ENCODE results near the gene PREB. TPM values are rescaled to one million over a fixed set of nuclear protein-coding genes. Genes with fewer than 3 reads are reported as not detected.

PREB gene
- total RNA-seq, 1 donor from 2014 or later: 82.6 TPM

DNA sequence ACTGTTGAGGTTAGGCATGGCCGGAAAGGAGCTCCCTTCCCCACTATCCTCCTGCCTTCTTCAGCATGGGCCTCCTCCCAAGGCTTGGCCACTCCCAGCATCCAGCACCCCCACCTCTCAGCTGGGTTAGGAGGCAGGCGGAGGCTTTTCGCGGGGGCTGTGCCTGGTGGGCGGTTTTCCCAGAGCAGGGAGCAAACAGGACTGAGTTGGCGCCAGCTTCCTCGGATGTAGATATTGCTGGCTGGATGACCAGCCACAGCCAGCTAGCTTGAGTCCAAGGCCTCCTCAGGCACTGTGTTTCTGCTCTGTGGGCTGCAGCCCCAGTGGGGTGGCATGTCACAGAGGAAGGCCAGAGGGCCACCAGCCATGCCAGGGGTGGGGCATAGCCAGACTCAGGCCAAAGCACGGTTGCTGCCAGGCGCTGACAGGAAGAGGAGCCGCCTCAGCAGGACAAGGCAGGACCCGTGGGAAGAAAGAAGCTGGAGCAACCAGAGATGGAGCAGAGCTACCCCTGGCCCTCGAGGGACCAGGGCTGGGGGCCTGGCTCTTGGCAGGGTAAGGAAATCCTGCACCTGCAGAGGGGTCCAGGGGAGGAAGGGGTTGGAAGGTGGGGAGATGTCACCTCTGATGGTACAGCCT is 14.5 kb upstream of the PREB start, which contains the start of gene TCF23:
Gene TCF23, plus strand, starts transcription at position 204 of the 639 bp plus-strand sequence. Its CDS starts 130 bp downstream, at position 334.
- no peak for DNase-seq (ENCODE audit: low spot score)
- H3K27me3 Mint-ChIP-seq (ENCODE audit: low read depth): peaks cover 11% of the 10 kb centered on the region
- H3K4me3 Mint-ChIP-seq (ENCODE audit: low read depth): no peak within 1 kb of the TSS
- H3K4me1 Mint-ChIP-seq (ENCODE audit: low read depth): peaks cover 6% of the 10 kb centered on the region
- no peaks in the 10 kb centered on the region for H3K9me3 Mint-ChIP-seq
- no peak within 1 kb of the TSS for H3K27ac Mint-ChIP-seq
- H3K36me3 Mint-ChIP-seq (ENCODE audit: low read depth): no peaks in the 10 kb centered on the region
- intact Hi-C loops (cut with micrococcal nuclease): no loop called here

DNA sequence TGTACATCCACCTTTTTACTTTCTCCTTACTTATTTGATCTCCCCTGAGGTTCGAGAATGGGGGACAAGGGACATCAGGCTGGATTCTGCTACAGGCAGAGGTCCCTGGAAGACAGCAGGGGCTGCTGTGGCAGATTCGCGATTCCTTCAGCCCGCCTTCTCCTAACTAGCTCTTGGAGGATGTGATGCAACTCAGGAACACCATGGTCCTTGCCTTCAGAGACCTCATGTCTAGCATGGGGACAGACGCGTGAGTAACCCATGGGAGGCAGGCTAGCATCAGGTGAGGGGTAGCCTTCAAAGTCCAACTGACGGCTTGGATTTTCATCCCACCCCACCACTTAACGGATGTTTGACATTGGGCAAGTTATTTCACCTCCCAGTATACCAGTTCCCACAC is 13.5 kb upstream of the PREB start:
- Mint-ChIP-seq H3K4me3 (ENCODE audit: low read depth) (no peak overlapping the region), H3K27me3 (ENCODE audit: low read depth) (peaks cover 17% of the 10 kb centered on the region)
- intact Hi-C loops (cut with micrococcal nuclease): no loop called here

GRCh38 chr2:27145682-27146081 is 11.2 kb upstream of the PREB start:
- Mint-ChIP-seq H3K9me3 (no peaks in the 10 kb centered on the region), H3K36me3 (ENCODE audit: low read depth) (no peaks in the 10 kb centered on the region), H3K4me3 (ENCODE audit: low read depth) (no peak overlapping the region), H3K4me1 (ENCODE audit: low read depth) (no peaks in the 10 kb centered on the region), H3K27me3 (ENCODE audit: low read depth) (peaks cover 20% of the 10 kb centered on the region), H3K27ac (no peak overlapping the region)
- intact Hi-C loops (cut with micrococcal nuclease): no loop called here
- DNase-seq (ENCODE audit: low spot score): no peak

More for the DNA sequence above, 13.5 kb upstream of the PREB start:
- no peak for DNase-seq (ENCODE audit: low spot score)
- Mint-ChIP-seq H3K36me3 (ENCODE audit: low read depth) (no peaks in the 10 kb centered on the region), H3K9me3 (no peaks in the 10 kb centered on the region), H3K27ac (no peak overlapping the region), H3K4me1 (ENCODE audit: low read depth) (peaks cover 6% of the 10 kb centered on the region)

DNA sequence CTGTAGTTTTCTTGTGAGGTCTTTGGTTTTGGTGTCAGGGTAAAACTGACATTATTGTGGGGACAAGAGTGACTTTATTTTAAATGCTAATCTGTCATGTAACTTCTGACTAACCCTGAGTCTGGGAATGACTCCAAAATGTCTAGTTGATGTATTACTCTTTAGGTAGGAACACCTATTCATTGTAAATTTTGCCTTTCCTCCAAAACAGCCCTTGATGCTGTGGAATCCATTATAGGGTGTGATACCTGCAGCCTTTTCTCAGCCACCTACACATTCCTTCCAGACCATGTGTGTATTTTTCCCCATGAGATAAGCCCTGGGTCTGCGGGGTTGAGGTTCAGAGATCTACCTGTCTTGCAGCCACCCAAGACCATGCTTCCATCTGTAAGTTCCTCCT is 8.8 kb upstream of the PREB start:
- Mint-ChIP-seq H3K27ac (no peak overlapping the region), H3K4me3 (ENCODE audit: low read depth) (no peak overlapping the region), H3K4me1 (ENCODE audit: low read depth) (no peaks in the 10 kb centered on the region), H3K36me3 (ENCODE audit: low read depth) (no peaks in the 10 kb centered on the region), H3K27me3 (ENCODE audit: low read depth) (peaks cover 18% of the 10 kb centered on the region), H3K9me3 (no peaks in the 10 kb centered on the region)
- intact Hi-C loops (cut with micrococcal nuclease): no loop called here
- DNase-seq (ENCODE audit: low spot score): no peak

DNA sequence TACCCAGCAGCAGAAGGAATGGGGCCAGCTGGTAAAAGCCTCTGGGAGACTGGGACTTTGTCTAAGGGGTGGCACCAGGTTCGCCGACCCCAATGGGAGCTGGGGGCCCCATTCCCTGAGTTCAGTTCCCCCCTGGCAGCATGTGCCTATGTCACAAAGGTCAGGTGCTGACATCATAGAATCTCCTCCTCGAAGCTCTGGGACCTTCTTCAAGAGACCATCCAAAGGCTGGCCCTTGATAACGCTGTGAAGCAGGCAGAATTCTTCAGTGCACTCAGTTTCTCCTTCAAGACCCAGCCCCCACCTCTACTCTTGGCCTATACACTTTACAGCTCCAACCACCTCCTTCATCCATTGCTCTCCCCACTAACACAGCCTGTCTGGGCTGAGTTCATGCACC is 4.9 kb upstream of the PREB start, which contains the start of gene PRR30:
Gene PRR30, minus strand, starts transcription at position 101 of the 400 bp plus-strand sequence. CDS start 1,081 bp downstream, outside the sequence.
- Mint-ChIP-seq H3K36me3 (ENCODE audit: low read depth) (peaks cover 2% of the 10 kb centered on the region), H3K4me1 (ENCODE audit: low read depth) (no peaks in the 10 kb centered on the region), H3K27ac (no peak within 1 kb of the TSS), H3K9me3 (no peaks in the 10 kb centered on the region), H3K4me3 (ENCODE audit: low read depth) (no peak within 1 kb of the TSS), H3K27me3 (ENCODE audit: low read depth) (peaks cover 16% of the 10 kb centered on the region)
- intact Hi-C loops (cut with micrococcal nuclease): no loop called here
- DNase-seq (ENCODE audit: low spot score): no peak

- no peaks in the 10 kb centered on the region for H3K9me3 Mint-ChIP-seq
Measured at GRCh38 chr2:27138111-27138510, 3.7 kb upstream of the PREB start.

DNA sequence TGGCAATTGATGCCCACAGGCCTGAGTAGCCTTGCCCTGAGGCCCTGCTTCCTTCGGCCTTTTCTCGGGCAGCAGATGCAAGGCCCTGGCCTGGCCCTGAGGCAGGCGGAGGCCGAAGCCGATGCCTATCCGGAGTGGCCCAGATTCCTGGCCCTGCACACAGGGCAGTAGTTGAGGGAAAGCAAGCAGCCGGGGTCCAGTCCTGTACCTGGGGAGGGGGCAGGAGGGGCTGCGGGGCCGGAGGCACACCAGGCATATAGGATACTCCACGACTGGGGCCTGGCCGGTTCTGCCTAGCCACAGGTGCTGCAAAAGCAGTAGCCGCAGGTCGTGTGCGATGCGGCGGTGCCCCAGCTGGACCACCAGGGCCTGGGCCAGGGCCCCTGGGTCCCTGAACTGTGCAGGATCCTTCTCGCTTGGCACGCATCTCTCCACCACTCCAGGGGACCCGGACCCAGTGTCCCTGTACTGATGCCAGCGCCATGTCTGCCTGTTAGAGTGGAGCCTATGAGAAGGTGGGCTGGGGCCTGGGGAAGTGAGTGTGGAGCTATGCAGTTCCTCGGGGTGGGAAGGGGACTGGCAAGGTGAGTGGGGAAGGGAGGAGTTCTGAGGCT is 3.0 kb upstream of the PREB start:
- H3K36me3 Mint-ChIP-seq (ENCODE audit: low read depth): peaks cover 15% of the 10 kb centered on the region
- H3K27me3 Mint-ChIP-seq (ENCODE audit: low read depth): peaks cover 2% of the 10 kb centered on the region
- intact Hi-C loops (cut with micrococcal nuclease): no loop called here
- H3K9me3 Mint-ChIP-seq: no peaks in the 10 kb centered on the region
- peaks cover 10% of the 10 kb centered on the region for H3K4me1 Mint-ChIP-seq (ENCODE audit: low read depth)
- no peak for DNase-seq (ENCODE audit: low spot score)
- H3K27ac Mint-ChIP-seq: no peak overlapping the region
- no peak overlapping the region for H3K4me3 Mint-ChIP-seq (ENCODE audit: low read depth)

More at GRCh38 chr2:27138111-27138510, 3.7 kb upstream of the PREB start:
- Mint-ChIP-seq H3K27me3 (ENCODE audit: low read depth) (peaks cover 7% of the 10 kb centered on the region), H3K36me3 (ENCODE audit: low read depth) (peaks cover 9% of the 10 kb centered on the region), H3K4me3 (ENCODE audit: low read depth) (no peak overlapping the region), H3K4me1 (ENCODE audit: low read depth) (peaks cover 6% of the 10 kb centered on the region), H3K27ac (no peak overlapping the region)
- intact Hi-C loops (cut with micrococcal nuclease): no loop called here
- DNase-seq (ENCODE audit: low spot score): no peak

GRCh38 chr2:27136751-27137150 is 2.3 kb upstream of the PREB start:
- H3K36me3 Mint-ChIP-seq (ENCODE audit: low read depth): peaks cover 21% of the 10 kb centered on the region
- no peak for DNase-seq (ENCODE audit: low spot score)
- peaks cover 2% of the 10 kb centered on the region for H3K27me3 Mint-ChIP-seq (ENCODE audit: low read depth)
- no peak overlapping the region for H3K27ac Mint-ChIP-seq
- no peaks in the 10 kb centered on the region for H3K9me3 Mint-ChIP-seq
- H3K4me1 Mint-ChIP-seq (ENCODE audit: low read depth): peaks cover 10% of the 10 kb centered on the region
- intact Hi-C loops (cut with micrococcal nuclease): no loop called here
- H3K4me3 Mint-ChIP-seq (ENCODE audit: low read depth): no peak overlapping the region

- intact Hi-C loops (cut with micrococcal nuclease): loop anchor here (2.0 kb wide), 1 partner anchor 49 kb away; the partner anchor contains the start of gene KHK
- H3K27me3 Mint-ChIP-seq (ENCODE audit: low read depth): peaks cover 2% of the 10 kb centered on the region
- no peaks in the 10 kb centered on the region for H3K9me3 Mint-ChIP-seq
- H3K27ac Mint-ChIP-seq: peak overlapping the region; percentile 95
- H3K4me1 Mint-ChIP-seq (ENCODE audit: low read depth): peaks cover 10% of the 10 kb centered on the region
- peak overlapping the region; percentile 96 for H3K4me3 Mint-ChIP-seq (ENCODE audit: low read depth)
- peaks cover 31% of the 10 kb centered on the region for H3K36me3 Mint-ChIP-seq (ENCODE audit: low read depth)
- no peak for DNase-seq (ENCODE audit: low spot score)
Measured at GRCh38 chr2:27135478-27135955, 1.1 kb upstream of the PREB start.

DNA sequence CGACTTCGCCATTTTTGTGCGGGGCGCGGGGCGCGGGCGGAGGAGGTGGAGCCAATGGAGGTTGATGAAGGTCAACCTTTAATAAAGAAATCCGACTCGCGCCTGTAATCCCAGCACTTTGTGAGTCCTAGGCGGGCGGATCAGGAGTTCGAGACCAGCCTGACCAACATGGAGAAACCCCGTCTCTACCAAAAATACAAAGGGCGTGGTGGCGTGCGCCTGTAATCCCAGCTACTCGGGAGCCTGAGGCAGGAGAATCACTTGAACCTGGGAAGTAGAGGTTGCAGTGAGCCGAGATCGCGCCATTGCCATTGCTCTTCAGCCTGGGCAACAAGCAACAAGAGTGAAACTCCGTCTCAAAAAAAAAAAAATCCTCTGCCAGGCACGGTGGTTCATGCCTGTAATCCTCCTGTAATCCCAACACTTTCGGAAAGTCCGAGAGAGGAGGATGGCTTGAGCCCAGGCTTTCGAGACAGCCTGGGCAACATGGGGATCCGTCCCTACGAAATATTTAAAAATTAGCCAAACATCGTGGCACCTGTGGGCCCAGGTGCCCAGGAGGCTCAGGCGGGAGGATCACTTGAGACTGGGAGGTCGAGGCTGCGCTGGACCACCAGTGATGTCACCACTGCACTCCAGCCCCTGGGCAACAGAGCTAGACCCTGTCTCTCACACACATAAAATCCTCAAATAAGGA is 493 bp upstream of the PREB start:
- Mint-ChIP-seq H3K36me3 (ENCODE audit: low read depth) (peaks cover 37% of the 10 kb centered on the region), H3K27ac (peak overlapping the region; percentile 95), H3K4me3 (ENCODE audit: low read depth) (peak overlapping the region; percentile 96), H3K27me3 (ENCODE audit: low read depth) (peaks cover 2% of the 10 kb centered on the region), H3K9me3 (no peaks in the 10 kb centered on the region), H3K4me1 (ENCODE audit: low read depth) (peaks cover 10% of the 10 kb centered on the region)
- intact Hi-C loops (cut with micrococcal nuclease): loop anchor here (1.0 to 2.0 kb wide), 3 partner anchors 12 to 77 kb away; partner anchors contain the start of genes ABHD1, ATRAID, KHK and SLC5A6
- DNase-seq (ENCODE audit: low spot score): no peak

DNA sequence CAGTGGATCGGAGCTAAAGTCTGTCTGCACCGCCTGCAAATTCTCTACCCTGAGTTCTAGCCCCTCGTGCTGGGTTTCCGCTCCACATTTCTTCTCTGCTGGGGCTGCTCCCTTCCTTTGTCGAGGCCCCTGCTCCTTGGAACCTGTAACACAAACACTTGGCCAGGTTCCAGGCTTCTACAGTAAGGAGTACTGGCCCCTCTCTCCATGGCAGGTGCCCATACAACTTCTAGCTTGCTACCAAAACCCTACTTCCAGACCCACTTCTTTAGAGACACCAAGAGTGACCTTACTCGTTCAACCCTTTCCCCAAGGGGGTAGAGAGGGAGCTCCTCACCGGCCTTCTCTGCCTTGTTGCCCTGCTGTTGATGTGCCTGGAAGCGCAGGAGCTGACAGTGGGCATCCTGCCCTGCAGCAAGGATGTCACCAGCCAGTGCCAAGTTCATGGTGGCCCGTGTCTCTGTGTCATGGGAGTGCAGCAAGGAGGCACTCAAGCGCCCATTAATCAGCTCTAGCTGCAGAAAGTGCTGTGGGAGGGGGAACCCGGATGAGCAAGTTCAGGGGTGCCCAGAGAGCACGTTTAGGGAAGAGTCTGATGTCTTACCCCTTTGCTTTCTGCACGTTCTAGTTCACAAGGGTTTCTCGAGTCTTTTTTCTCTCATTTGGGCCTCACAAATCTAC is 1.1 kb downstream of the PREB start:
- peaks cover 2% of the 10 kb centered on the region for H3K27me3 Mint-ChIP-seq (ENCODE audit: low read depth)
- intact Hi-C loops (cut with micrococcal nuclease): no loop called here
- peak overlapping the region; percentile 96 for H3K4me3 Mint-ChIP-seq (ENCODE audit: low read depth)
- H3K27ac Mint-ChIP-seq: peak overlapping the region; percentile 78
- no peak for DNase-seq (ENCODE audit: low spot score)
- peaks cover 49% of the 10 kb centered on the region for H3K36me3 Mint-ChIP-seq (ENCODE audit: low read depth)
- no peaks in the 10 kb centered on the region for H3K9me3 Mint-ChIP-seq
- peaks cover 10% of the 10 kb centered on the region for H3K4me1 Mint-ChIP-seq (ENCODE audit: low read depth)

- intact Hi-C loops (cut with micrococcal nuclease): no loop called here
Measured at GRCh38 chr2:27131429-27131828, 3.0 kb downstream of the PREB start.

More at GRCh38 chr2:27131429-27131828, 3.0 kb downstream of the PREB start:
- DNase-seq (ENCODE audit: low spot score): no peak
- Mint-ChIP-seq H3K4me3 (ENCODE audit: low read depth) (no peak overlapping the region), H3K27me3 (ENCODE audit: low read depth) (no peaks in the 10 kb centered on the region), H3K36me3 (ENCODE audit: low read depth) (peaks cover 49% of the 10 kb centered on the region), H3K27ac (peak overlapping the region; percentile 60), H3K4me1 (ENCODE audit: low read depth) (peaks cover 10% of the 10 kb centered on the region), H3K9me3 (no peaks in the 10 kb centered on the region)

Data from activated T-helper 2 cell treated with anti-CD3 and anti-CD28 coated beads, Interferon-gamma antibody, Interleukin-2, Interleukin-4, amounts not matched to agents 10 μg/mL and 5 μg/mL and 100 μg/mL, durations not matched to agents 14 hours and 24 hours and 36 hours (primary cell).